HuH-7 (cell line): ENCODE measurements around the gene PSORS1C1.

Source experiments
- DNase-seq: peaks from one replicate; pipeline ENCODE4 v3.0.0; 2011; ENCODE audit warnings: low spot score

Gene PSORS1C1

GRCh38 chr6:31096215-31096614 lies 18.4 kb upstream of the PSORS1C1 start:
- no peak for DNase-seq

- no peak for DNase-seq
Observed at GRCh38 chr6:31096656-31097055, 17.9 kb upstream of the PSORS1C1 start.

GRCh38 chr6:31098449-31098938 lies 16.1 kb upstream of the PSORS1C1 start:
- no peak for DNase-seq

DNA sequence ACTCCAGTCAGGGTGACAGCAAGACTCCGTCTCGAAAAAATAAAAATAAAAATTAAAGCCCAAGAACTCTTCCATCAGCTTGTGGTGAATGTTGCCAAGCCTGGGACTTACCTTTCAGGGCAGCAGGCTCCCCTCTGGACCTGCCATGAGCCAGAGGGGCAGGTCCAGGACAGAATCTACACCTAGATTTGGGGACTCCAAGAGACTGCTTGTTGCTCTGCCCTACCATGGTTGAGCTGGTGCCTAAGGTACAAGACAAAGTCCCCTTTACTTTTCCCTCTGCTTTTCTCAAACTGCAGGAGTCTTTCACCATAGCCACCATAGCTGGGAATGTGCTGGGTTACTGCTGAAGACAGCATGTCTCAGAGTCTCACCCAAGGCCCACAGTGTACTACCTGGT lies 11.5 kb upstream of the PSORS1C1 start:
- DNase-seq: no peak

- DNase-seq: no peak
Observed at GRCh38 chr6:31107052-31107451, 7.5 kb upstream of the PSORS1C1 start.

- DNase-seq: no peak
Observed at GRCh38 chr6:31110825-31111582, 3.6 kb upstream of the PSORS1C1 start.

DNA sequence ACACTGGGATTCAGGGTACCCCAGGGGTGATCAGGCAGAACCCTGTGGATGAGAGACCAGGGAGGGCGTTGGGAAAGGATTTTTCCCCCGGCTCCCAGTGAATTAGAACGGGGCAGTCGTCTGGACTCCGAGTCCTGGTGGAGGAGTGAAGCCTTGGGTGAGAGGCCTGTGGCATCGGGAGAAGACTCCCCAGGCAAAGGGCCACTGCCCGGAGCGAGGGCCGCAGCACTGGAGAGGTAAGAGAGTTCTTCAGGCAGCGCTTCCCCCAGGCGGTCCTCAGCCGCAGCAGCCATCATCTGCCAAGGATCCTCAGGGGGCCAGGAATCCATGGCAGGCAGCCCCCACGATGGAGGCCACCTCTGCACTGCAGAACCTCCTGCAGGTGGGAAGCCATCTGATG lies 2.9 kb upstream of the PSORS1C1 start:
- no peak for DNase-seq

DNA sequence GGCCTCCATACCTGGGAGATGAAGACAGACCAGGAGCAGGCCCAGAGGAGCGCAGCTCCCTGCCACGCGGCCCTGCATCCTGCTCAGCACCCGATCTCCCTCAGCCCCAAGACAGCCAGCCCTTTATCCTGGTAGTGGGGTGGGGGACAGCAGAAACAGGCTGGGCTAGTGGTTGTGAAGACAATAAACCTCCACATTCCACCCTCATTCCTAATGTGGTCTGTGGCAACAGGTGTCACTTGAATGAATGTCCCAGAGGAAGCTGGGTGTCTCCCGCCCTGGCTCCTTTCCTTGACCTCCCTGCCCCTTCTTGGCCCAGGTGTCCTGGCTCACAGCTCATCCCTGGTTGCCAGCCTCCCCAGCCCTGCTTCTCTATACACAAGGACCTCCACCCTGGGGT lies 2.1 kb upstream of the PSORS1C1 start, which contains the start of gene C6orf15:
C6orf15 (minus strand) TSS at position 98 of the 400 bp plus-strand sequence; CDS start at position 78, 20 bp downstream.
- no peak for DNase-seq

GRCh38 chr6:31113861-31114540 lies 599 bp upstream of the PSORS1C1 start:
- no peak for DNase-seq

DNA sequence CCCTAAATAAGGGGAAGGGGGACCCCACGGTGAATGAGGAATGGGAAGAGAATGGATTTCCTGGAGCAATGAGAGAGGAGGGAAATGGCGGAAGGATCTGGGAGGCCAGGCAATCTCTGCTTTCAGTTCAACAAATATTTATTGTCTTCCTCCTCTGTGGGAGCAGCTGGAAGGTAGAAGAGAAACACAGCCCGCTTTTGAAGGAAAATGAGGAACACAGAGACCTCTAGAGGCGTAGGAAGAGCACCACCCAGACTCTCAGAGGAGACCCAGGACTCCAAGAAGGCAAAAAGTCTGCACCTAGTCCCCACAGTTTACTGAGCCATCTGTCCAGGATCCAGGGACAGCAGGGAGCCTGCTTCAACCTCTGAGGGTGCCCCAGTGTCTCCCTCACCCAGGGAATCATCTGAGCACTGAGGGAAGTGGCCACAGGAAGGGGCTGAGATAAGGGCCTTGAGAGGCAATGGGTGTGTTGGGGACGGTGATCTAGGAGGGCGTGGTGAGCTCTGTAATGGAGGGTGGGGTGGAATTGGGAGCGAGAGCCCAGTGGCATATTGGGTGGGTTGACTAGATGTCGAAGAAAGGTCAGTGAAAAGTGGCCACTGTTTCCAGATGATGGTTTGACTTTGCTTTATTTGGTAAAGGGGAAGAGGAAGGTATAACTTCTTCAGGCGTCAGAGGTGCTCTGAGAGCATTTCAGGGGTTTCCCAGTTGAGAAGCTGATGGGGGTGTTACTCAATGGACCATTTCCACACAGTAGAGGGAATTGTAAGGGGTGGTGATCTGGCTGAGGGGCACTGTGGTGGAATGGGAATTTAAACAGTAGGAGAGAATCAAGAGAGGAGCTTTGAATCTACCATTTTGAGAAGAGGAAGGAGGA lies 610 bp downstream of the PSORS1C1 start:
- DNase-seq: no peak

DNA sequence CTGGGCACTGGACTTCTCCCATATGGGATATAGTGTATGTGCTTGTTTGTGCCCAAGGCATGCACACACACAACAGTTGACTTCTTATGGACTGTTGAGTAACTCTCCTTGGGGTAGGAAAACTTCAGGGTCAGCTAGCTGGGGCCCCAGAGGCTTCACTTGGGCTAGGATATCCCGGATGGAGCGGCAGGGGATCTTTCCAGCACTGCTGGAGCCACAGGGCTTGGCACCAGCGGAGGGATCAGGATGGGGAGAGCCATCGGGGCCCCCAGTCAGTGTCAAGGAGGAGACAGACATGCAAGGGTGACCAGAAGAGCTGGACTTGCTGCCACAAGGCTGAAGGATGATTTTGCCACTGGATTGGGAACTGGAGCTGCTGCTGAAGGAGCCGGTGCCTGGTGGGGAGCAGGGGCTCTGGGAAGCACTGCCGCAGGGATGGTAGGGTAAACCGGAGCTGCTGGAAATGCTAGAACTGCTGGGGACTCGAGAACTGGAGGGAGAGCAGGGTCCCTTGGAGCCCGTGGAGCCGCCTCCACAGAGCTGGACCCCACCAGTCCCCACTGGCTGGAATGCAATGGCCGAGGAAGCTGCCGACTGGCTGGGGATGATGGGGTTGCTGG lies 1.5 kb downstream of the PSORS1C1 start:
- DNase-seq: no peak

DNA sequence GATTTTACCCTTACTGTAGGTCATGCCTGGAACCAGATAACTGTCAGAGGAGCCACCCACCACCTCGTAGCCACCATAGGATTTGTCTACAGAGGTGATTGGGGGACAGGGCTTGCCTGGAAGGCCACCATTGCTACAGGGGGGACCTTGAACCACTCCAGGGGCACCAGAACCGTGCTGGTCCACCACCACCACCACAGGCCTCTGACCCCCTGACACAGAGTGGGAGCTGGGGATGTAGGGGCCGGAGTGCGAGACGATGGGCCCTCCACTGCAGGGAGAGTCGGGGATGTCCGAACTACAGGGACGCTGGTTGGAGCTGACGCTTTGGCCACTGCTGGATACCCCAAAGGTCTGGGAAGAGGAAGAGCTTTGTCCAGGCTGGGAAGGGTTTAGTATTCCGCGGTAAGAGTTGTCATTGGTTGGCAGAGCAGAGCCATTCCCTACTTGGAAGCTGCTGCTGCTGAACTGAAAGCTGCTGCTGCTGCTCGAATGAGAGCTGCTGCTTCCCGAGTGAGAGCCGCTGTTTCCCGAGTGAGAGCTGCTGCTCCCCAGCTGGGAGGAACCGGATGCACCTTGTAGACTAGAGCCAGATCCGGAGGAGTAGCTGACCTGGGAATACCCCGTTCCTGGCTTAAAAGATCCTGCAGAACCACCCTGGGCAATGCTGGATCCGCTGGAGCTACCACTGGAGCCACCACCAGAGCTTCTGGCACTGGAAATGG lies 2.2 kb downstream of the PSORS1C1 start:
- no peak for DNase-seq

GRCh38 chr6:31118178-31118577 lies 3.6 kb downstream of the PSORS1C1 start:
- no peak for DNase-seq

DNA sequence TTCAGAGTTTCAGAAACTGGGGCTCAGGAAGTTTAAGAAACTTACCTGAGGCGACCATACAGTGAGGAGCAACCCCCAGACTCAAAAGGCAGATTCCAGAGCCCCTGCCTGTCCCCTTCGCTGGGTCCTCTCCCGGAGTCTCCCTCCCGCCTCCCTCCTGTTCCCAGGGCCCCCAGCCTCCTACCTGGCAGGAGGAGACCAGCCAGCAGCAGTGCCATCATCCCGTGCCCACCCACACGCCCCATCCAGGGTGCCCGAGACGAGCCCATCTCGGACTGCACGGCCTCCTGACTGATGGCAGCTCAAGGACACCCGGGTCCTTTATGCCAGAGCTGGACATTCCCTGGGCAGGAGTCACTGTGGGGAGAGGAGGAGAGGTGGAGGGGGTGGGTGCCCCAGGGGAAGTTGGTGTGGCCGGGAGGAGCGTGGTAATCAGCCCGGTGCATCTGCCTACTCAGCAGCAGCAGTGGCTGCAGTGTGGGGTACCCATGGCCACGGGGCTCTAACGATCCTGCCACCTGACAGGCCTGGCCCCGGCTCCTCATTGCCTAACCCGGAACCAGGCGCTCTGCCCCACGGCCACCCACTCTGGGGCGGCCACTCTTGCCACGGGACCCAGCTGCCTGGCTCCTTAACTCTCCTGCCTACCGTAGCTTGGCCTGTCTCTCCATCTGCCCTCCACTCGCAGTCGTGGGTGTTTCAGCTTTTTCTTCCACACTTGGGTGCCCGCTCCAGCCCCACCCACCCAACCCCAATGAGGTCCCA lies 5.7 kb downstream of the PSORS1C1 start, which contains the start of gene CDSN:
CDSN (minus strand) TSS at position 296 of the 765 bp plus-strand sequence; CDS start at position 269, 27 bp downstream.
- no peak for DNase-seq

- DNase-seq: no peak
Observed at GRCh38 chr6:31121131-31121790, 6.7 kb downstream of the PSORS1C1 start.

GRCh38 chr6:31122791-31123706 lies 8.4 kb downstream of the PSORS1C1 start:
- no peak for DNase-seq

DNA sequence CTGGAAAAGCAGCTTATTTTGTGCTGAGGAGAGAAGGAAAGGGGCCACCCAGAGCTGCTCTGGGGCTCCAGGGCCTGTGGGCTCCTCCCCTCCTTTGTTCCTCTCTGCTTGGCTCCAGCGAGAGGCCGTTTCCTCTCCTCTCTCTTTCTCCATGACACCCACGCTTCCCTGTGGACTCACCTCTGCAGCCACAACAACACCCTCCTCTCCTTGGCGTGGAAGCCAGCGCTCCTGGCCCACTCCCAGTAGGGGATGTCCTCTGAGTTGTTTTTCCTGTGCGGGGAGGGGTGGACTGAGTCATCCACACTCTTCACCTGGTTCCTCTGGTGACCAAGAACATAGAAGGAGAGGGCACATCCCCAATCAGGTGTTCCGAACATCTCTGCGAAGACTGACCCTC lies 10.6 kb downstream of the PSORS1C1 start:
- DNase-seq: no peak

DNA sequence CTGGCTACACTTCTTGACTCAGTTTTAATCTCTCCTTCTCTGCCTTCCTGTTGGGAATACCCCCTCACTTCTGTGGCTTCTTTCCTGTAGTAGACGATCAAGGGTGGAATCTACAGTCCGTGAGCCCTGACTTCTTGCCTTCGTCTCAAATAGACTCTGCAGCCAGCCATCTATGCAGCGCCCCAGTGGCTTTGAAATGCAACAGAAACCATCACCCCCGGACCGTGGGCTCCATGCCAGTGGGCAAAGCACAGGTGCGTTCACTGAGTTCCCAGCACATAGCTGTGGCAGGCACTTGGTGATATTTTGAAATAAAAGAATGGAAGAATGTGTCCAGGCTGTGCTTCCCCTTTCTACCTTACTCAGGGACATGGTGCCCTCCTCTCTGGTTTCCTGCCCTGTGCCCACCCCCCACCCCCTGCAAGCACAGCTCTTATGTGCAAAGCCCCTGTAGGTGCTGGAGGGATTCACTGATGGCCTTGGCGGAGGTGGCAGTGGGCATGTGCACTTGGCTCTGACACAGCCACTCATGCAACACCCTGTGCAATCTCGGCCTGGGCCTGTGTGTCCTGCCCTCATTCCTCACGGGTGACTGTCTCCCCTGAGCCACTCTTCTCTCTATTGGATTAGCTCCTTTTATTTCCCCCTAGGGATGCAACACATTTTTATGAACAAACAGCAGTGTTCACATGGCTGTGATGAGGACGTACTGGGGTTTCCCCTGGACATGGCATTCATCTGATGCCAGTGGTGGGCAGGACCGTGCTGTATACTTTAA lies 11.2 kb downstream of the PSORS1C1 start:
- DNase-seq: no peak
